Neutrophil (primary cell): ENCODE results near the gene RBM39.
"Not testable (repeated sequence)": the region's sequence is repeated elsewhere in the genome, so short reads cannot be mapped to it uniquely, and the experiment has no call there.

Experiments used
- H3K27ac ChIP-seq: fragments of 200-600 bp; sonication (generic); 2 replicates; pipeline ENCODE4 v1.5.1; 2016; ENCODE audit warnings: mild to moderate bottlenecking, moderate library complexity
- H3K27me3 ChIP-seq: fragments of 200-600 bp; sonication (generic); 2 replicates; pipeline ENCODE4 v1.6.0; 2016; ENCODE audit warnings: mild to moderate bottlenecking
- H3K36me3 ChIP-seq: fragments of 200-600 bp; sonication (generic); 2 replicates; pipeline ENCODE4 v1.5.1; 2017
- H3K4me1 ChIP-seq, 2 experiments: fragments of 200-600 bp in 1 of 2; sonication (generic) in 1 of 2; 1 replicate in 1 of 2; 2 replicates in 1 of 2; pipeline versions ENCODE4 v1.5.1 to v1.6.1; 2013 to 2016; ENCODE audit warnings: low read depth in 1 of 2, low read length in 1 of 2, mild to moderate bottlenecking in 1 of 2, moderate library complexity in 1 of 2; ENCODE audit not compliant: control insufficient read depth in 1 of 2, insufficient read depth in 1 of 2
- H3K4me3 ChIP-seq, 2 experiments: fragments of 200-600 bp in 1 of 2; sonication (generic) in 1 of 2; 1 replicate in 1 of 2; 2 replicates in 1 of 2; pipeline ENCODE4 v1.5.1; 2013 to 2016; ENCODE audit warnings: low read depth in 1 of 2, low read length in 1 of 2, mild to moderate bottlenecking in 1 of 2, moderate library complexity in 1 of 2
- H3K9me3 ChIP-seq: fragments of 200-600 bp; sonication (generic); 2 replicates; pipeline ENCODE4 v1.5.1; 2016
- CTCF ChIP-seq: fragments of 200-600 bp; sonication (generic); IDR thresholded peaks from 2 replicates; pipeline ENCODE4 v1.5.1; 2016; ENCODE audit warnings: antibody characterized with exemption

RBM39 gene

GRCh38 chr20:35757098-35757705 is 15.1 kb upstream of the RBM39 start:
- H3K27me3 ChIP-seq = no peaks in the 10 kb centered on the region
- no peaks in the 10 kb centered on the region for H3K36me3 ChIP-seq
- no peaks in the 10 kb centered on the region for H3K4me1 ChIP-seq
- no peak for TF ChIP-seq CTCF
- no peak overlapping the region for H3K4me3 ChIP-seq
- no peak overlapping the region for H3K27ac ChIP-seq
- no peaks in the 10 kb centered on the region for H3K9me3 ChIP-seq

- TF ChIP-seq CTCF = no peak
- Histone ChIP-seq H3K9me3 (no peaks in the 10 kb centered on the region), H3K27me3 (no peaks in the 10 kb centered on the region), H3K4me1 (no peaks in the 10 kb centered on the region), H3K36me3 (no peaks in the 10 kb centered on the region), H3K27ac (no peak overlapping the region), H3K4me3 (no peak overlapping the region)
Measured at GRCh38 chr20:35756404-35756803, 14.3 kb upstream of the RBM39 start.

- Histone ChIP-seq H3K4me1 (no peaks in the 10 kb centered on the region), H3K9me3 (no peaks in the 10 kb centered on the region), H3K27me3 (no peaks in the 10 kb centered on the region), H3K4me3 (no peak overlapping the region), H3K27ac (no peak overlapping the region), H3K36me3 (no peaks in the 10 kb centered on the region)
- TF ChIP-seq CTCF = no peak
Measured at GRCh38 chr20:35750611-35751010, 8.6 kb upstream of the RBM39 start.

GRCh38 chr20:35744492-35744841 is 2.4 kb upstream of the RBM39 start:
- H3K36me3 ChIP-seq = peaks cover 12% of the 10 kb centered on the region
- peak overlapping the region; percentile 96 to 99 for H3K4me3 ChIP-seq
- peaks cover 38 to 42% of the 10 kb centered on the region in 2 experiments for H3K4me1 ChIP-seq
- H3K27ac ChIP-seq = peak overlapping the region; percentile 97
- not testable (repeated sequence) for H3K9me3 ChIP-seq, H3K27me3 ChIP-seq

GRCh38 chr20:35743693-35744491 is 1.8 kb upstream of the RBM39 start:
- Histone ChIP-seq H3K4me1 (peaks cover 42 to 45% of the 10 kb centered on the region in 2 experiments), H3K27me3 (no peaks in the 10 kb centered on the region), H3K36me3 (peaks cover 18% of the 10 kb centered on the region), H3K9me3 (no peaks in the 10 kb centered on the region), H3K4me3 (peak overlapping the region; percentile 96 to 99), H3K27ac (peak overlapping the region; percentile 97)
- TF ChIP-seq CTCF = no peak
